Inferior parietal cortex (tissue), 1 donor: ENCODE measurements around the gene VWA8.

ENCODE experiments used
- DNase-seq: peaks from one replicate; pipeline ENCODE4 v3.0.0-alpha.2; 2016; ENCODE audit errors: extremely low spot score

Gene VWA8

DNA sequence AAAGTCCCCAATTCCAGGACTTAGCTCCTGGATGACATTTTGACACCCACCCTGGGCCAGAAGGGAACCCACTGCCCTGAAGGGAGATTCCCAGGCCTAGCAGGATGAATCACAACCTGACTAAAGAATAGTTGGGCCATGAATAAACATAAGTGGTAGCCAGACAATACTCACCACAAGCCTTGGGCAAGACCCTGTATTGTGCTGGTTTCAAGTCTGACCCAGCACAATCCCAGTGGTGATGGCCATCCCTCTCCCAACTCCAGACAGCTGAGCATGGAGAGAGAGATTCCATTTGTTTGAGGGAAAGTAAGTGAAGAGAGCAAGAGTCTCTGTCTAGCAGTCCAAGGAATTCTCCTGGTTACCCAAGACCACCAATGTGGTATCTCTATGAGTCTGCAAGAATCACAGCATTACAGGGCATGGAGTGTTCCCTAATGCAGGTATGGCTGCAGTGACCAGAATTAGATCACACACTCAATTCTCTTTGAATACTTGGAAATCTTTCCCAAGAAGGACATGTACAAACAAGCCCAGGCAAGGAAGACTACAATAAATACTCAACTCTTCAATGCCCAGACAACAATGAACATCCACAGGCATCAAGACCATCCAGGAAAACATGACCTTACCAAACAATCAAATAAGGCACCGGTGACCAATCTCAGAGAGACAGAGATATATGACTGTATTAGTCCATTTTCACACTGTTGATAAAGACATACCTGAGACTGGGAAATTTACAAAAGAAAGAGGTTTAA, 158.0 kb downstream of the VWA8 start:
- DNase-seq, result no peak

- no peak for DNase-seq
Measured at GRCh38 chr13:41802043-41802683, 158.7 kb downstream of the VWA8 start.

DNA sequence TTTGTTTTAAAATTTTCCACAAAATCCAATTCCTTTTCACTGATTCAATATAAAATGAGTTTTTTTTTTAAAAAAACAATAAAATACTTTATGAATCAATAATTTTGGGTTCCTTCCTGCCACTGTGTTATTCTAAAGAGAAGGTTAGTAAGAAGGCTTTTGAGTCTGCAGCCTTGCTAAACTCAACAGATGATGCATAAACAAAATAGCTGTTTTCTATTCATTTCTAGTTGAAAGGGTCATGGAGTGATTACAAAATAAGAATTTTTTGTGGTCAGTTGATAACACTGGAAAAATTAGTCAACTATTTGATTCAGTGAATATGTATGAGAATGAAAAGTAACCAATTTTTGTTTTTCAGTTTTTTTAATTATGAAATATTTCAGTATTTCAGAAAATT, 169.9 kb downstream of the VWA8 start:
- DNase-seq, result no peak

DNA sequence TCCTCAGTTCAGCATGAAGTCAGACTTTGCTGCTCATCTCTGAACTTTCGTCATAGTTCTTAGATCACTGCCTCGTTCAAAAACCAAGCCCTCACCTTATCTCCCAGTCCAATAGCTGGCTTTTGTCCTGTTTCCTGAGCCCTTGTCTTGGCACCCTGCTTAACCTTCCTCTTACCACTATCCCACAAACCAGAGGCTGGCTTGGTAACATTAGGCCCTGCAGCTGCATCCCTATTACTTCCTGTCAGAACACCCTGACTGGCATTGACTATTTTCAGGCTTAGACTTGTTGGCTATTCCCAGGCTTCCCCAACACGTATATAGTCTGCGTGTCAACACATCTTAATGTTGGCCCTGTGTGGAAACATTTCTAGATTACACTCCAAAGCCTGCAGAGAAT, 172.4 kb downstream of the VWA8 start:
- DNase-seq, result no peak

- DNase-seq, result peak; percentile 13
Measured at GRCh38 chr13:41785402-41786172, 175.3 kb downstream of the VWA8 start.

- peak; percentile 66 for DNase-seq
Measured at GRCh38 chr13:41782086-41782485, 178.8 kb downstream of the VWA8 start.

- no peak for DNase-seq
Measured at GRCh38 chr13:41780715-41781706, 179.9 kb downstream of the VWA8 start.

DNA sequence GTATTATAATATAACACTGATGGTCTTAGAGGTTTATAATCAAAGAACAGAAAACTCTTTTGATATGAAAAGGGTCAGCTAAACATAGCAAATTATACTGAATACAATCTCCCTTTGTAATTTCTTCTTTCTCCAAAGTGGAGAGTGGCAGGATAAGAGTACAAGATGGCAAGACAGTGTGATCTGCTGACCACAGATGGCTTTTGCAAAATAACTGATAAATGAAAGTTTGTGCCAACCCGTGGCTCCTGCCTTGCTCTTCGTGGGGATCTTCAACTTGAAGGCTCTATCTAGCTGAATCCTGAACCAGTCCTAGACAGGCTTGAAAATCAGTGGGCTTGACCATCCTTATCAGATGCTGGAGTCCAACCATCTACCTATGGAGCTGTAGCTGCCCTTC, 185.7 kb downstream of the VWA8 start:
- DNase-seq, result no peak

GRCh38 chr13:41774605-41775218, 186.2 kb downstream of the VWA8 start:
- DNase-seq, result no peak

- no peak for DNase-seq
Measured at GRCh38 chr13:41767801-41768200, 193.1 kb downstream of the VWA8 start.

DNA sequence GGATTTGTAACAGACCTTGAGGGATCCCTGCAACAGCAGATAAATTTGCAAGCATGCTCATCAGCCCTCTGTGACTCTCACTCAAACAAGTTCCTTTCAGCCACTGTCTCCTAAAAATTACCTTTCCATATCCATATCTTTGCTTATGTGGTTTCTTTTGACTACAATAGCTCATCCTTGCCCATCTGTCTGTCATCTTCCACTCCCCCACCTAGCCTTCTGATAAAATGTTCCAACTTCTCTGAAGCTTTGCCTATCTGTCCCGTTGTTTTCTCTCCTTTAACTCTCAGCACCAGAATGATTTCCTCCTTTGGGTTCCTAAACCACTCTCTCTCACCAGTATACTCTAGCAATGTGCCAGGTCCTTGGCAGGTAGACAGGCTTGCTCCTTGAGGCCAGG, 194.5 kb downstream of the VWA8 start:
- no peak for DNase-seq

DNA sequence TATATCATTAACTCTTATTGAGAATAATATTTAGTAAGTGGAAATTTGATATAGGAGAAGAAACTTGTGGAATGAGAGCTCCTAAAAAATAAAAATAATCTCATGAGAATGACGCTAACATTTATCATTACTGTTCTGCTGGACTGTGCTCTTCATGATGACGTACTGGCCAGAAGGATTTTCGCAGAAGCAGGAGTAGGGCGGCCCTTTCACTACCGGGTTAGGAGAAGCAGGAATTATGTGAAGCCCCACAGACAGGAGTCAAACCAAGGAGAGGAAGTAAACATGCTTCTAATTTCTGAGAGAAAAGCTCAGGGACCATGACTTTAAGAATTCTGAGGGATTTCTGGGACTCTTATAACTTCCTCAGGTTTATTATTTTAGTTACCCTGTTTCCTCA, 195.1 kb downstream of the VWA8 start:
- DNase-seq, result no peak

- DNase-seq, result no peak
Measured at GRCh38 chr13:41765020-41765419, 195.9 kb downstream of the VWA8 start.

- DNase-seq, result no peak
Measured at GRCh38 chr13:41764558-41764957, 196.4 kb downstream of the VWA8 start.

- no peak for DNase-seq
Measured at GRCh38 chr13:41763782-41764181, 197.1 kb downstream of the VWA8 start.

- no peak for DNase-seq
Measured at GRCh38 chr13:41762796-41763195, 198.1 kb downstream of the VWA8 start.

DNA sequence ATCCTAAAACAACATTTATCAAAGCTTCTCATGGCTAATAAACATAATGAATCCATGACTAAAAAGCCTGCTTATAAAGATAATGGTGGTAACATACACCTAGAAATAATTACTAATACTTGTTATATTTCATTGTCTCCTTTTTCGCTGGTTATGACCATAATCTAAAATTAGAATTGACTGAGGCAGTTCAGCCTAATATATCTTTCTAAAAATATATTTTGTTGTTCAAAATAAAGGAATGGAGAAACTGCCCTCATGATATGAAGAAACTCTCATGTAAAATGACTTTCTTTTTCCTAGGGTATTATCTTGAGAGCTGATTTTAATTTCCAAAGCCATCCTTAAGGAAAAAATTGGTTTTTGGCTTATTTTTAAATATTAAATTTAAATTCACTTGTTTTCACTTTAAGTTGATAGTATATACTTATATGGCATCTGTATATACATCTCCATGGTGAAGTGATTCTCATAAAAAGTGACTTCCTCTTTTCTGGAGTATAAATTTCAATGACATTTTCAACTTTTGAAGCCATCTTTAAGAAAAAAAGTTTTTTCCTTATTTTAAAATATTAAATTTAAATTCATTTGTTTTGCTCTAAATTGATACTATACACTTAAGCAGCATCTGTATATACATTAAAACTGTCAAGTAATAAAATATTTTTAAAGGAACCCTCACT, 204.6 kb downstream of the VWA8 start:
- DNase-seq, result no peak

DNA sequence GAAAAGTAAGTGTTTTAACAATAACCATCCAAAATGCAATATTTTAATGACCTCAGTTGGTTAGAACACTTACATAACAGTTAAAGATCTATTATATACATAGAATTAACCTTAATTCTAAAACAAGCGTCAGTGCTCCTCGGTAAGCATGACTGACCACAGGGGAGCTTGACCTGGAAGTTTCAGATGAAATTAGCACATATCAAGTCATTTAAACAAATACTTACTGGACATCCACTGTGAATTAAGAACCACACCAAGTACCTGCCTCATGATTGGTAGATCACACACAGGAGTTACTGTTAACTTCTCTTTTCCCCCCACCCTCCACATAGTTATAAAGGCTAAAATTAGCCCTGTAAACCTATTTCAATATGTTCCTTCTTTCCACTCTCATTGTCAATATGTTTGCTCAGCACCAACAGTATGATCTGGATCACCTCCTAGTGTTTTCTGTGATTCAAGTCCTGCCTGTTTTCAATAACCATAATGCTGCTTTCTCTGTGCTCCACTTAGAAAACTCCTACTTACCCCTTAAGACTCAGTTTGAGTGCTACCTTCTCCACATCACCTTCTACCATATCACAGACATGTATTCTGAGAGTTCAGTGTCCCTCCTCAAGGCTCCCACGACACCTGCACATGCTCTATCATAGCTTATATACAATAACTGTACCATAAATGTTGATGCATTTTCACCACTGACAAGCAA, 209.0 kb downstream of the VWA8 start:
- DNase-seq, result no peak

DNA sequence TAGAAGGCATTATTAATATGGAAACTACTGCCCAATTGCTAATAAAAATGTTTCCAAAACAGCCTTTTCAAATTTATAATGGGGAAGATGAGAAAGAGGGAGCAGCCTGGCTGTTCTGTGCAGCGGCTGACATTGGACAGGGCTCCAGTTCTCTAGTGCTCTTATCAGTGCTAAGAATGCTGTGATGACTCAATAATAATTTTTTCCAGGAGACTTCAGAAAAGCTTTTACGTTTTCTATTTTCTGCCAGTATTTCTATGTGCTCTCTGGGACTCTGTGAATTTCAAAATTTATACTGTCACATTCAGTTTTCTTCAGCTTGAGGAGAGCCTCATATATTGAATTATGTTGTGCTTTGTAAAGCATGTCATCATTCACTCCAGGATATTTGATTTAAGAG, 209.6 kb downstream of the VWA8 start:
- no peak for DNase-seq

DNA sequence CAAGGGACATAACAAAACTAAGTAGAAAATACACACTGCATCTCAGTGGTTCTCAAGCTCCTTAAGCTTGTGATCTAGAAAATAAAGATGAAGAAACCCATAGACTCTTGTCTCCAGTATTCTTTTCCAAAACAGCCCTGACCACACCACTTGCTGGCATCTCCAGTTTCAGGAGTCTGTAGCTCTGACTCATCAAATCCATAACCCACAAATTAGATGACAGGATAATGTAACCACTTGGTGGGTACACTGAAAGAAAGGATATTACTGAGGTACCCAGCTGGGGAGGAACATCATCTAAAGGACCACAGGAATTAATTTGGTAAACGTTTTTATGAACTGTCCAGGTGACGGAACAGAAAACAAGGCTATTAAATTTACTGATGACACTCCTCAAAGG, 214.7 kb downstream of the VWA8 start:
- no peak for DNase-seq
